ENCODE data around the gene MCC. TPM values are rescaled to one million over a fixed set of nuclear protein-coding genes. Genes with fewer than 3 reads are reported as not detected.

MCC gene
- total RNA-seq, 1 donor: under 0.01 TPM

GRCh38 chr5:113232221-113232620 lies 256.0 kb downstream of the MCC start:
- no peak for DNase-seq (ENCODE audit: low read depth in 2 of 3, low spot score in 2 of 3)

GRCh38 chr5:113231653-113232000 lies 256.6 kb downstream of the MCC start:
- no peak for DNase-seq (ENCODE audit: low read depth in 2 of 3, low spot score in 2 of 3)

GRCh38 chr5:113230711-113231652 lies 257.3 kb downstream of the MCC start:
- no peak for DNase-seq (ENCODE audit: low read depth in 2 of 3, low spot score in 2 of 3)

GRCh38 chr5:113227798-113228197 lies 260.5 kb downstream of the MCC start:
- DNase-seq (ENCODE audit: low read depth in 2 of 3, low spot score in 2 of 3): no peak

GRCh38 chr5:113226116-113226736 lies 262.0 kb downstream of the MCC start:
- DNase-seq (ENCODE audit: low read depth in 2 of 3, low spot score in 2 of 3): no peak

- DNase-seq (ENCODE audit: low read depth in 2 of 3, low spot score in 2 of 3): no peak
These were observed 263.0 kb downstream of the MCC start for GRCh38 chr5:113225259-113225658.

- DNase-seq (ENCODE audit: low read depth in 2 of 3, low spot score in 2 of 3): no peak
These were observed 263.6 kb downstream of the MCC start for GRCh38 chr5:113224605-113225065.

GRCh38 chr5:113223831-113224604 lies 264.2 kb downstream of the MCC start:
- DNase-seq (ENCODE audit: low read depth in 2 of 3, low spot score in 2 of 3): no peak

- no peak for DNase-seq (ENCODE audit: low read depth in 2 of 3, low spot score in 2 of 3)
These were observed 264.9 kb downstream of the MCC start for GRCh38 chr5:113223315-113223714.

- no peak for DNase-seq (ENCODE audit: low read depth in 2 of 3, low spot score in 2 of 3)
These were observed 266.7 kb downstream of the MCC start for GRCh38 chr5:113221294-113222176.

- DNase-seq (ENCODE audit: low read depth in 2 of 3, low spot score in 2 of 3): no peak
These were observed 268.6 kb downstream of the MCC start for GRCh38 chr5:113219695-113220094.

GRCh38 chr5:113218906-113219517 lies 269.2 kb downstream of the MCC start:
- DNase-seq (ENCODE audit: low read depth in 2 of 3, low spot score in 2 of 3): no peak

GRCh38 chr5:113218200-113218599 lies 270.1 kb downstream of the MCC start:
- no peak for DNase-seq (ENCODE audit: low read depth in 2 of 3, low spot score in 2 of 3)

- DNase-seq (ENCODE audit: low read depth in 2 of 3, low spot score in 2 of 3): no peak
These were observed 270.6 kb downstream of the MCC start for GRCh38 chr5:113217619-113218184.

GRCh38 chr5:113216545-113216944 lies 271.7 kb downstream of the MCC start:
- no peak for DNase-seq (ENCODE audit: low read depth in 2 of 3, low spot score in 2 of 3)

GRCh38 chr5:113215401-113216060 lies 272.7 kb downstream of the MCC start:
- no peak for DNase-seq (ENCODE audit: low read depth in 2 of 3, low spot score in 2 of 3)

- no peak for DNase-seq (ENCODE audit: low read depth in 2 of 3, low spot score in 2 of 3)
These were observed 273.5 kb downstream of the MCC start for GRCh38 chr5:113214606-113215323.

Data from hematopoietic multipotent progenitor cell (in vitro differentiated cells).